Measurements from ENCODE around the gene BPIFA3.

DNA sequence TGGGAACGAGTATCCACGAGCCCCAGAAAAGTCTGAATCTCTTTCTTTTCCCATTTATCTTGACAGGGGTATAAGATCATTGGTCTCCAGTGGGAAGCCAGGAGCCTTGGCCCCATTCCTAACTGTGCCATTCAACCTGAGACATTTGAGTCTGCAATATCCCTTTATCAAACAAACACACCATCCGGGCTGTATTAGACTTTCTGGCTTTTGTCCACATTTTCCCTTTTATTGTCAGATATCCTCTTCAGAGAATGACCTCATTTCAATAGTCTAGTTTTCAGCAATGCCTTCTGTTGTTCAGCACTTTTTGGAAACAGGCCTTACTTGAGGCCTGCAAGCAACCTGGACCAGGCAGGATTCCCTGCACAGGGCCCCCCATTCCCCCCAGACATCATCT, 34.3 kb downstream of the BPIFA3 start:
- TF ChIP-seq EP300 (IDR thresholded peaks at IDR 0.05) (no peak), POLR2AphosphoS5 (IDR thresholded peaks at IDR 0.05) (no peak)

Measured in esophagus muscularis mucosa (tissue), 3 donors.